RWPE2 (cell line): ENCODE measurements around the gene SHE.
"Not testable (repeated sequence)": the region's sequence is repeated elsewhere in the genome, so short reads cannot be mapped to it uniquely, and the experiment has no call there.

Experiments
- ATAC-seq: fragments of 200-7000 bp; cut with Tn5 transposase; 3 replicates; pipeline ENCODE4 v1.9.1; 2021; ENCODE audit warnings: low read depth
- DNase-seq: peaks from one replicate; pipeline ENCODE4 v3.0.0-alpha.2; 2020; ENCODE audit warnings: low spot score
- H3K27ac ChIP-seq: fragments of 450-650 bp; 2 replicates; pipeline ENCODE4 v1.5.1; 2017; ENCODE audit warnings: mild to moderate bottlenecking; ENCODE audit not compliant: poor library complexity, severe bottlenecking
- H3K27me3 ChIP-seq: fragments of 250-450 bp; sonication (Bioruptor Pico); 2 replicates; pipeline ENCODE4 v1.5.1; 2021; ENCODE audit warnings: mild to moderate bottlenecking, moderate library complexity; ENCODE audit not compliant: insufficient read depth, poor library complexity, severe bottlenecking
- H3K36me3 ChIP-seq: fragments of 250-450 bp; sonication (Bioruptor Pico); 2 replicates; pipeline ENCODE4 v1.5.1; 2020; ENCODE audit warnings: low read depth, mild to moderate bottlenecking, moderate library complexity
- H3K4me1 ChIP-seq: fragments of 250-450 bp; sonication (Bioruptor Pico); 2 replicates; pipeline ENCODE4 v1.5.1; 2021; ENCODE audit warnings: mild to moderate bottlenecking, moderate library complexity; ENCODE audit not compliant: insufficient read depth, poor library complexity, severe bottlenecking
- H3K4me3 ChIP-seq: fragments of 250-450 bp; sonication (Bioruptor Pico); 2 replicates; pipeline ENCODE4 v1.5.1; 2021; ENCODE audit warnings: mild to moderate bottlenecking, moderate library complexity; ENCODE audit not compliant: severe bottlenecking
- H3K9me3 ChIP-seq: fragments of 250-450 bp; sonication (Bioruptor Pico); 2 replicates; pipeline ENCODE4 v1.5.1; 2021; ENCODE audit warnings: mild to moderate bottlenecking, moderate library complexity; ENCODE audit not compliant: severe bottlenecking
- TF ChIP-seq, protein P1 (sequence below): fragments of 450-650 bp; IDR thresholded peaks from one replicate; pipeline ENCODE4 v1.5.1; 2017; ENCODE audit warnings: mild to moderate bottlenecking, moderate library complexity; ENCODE audit not compliant: poor library complexity, severe bottlenecking

SHE gene

DNA sequence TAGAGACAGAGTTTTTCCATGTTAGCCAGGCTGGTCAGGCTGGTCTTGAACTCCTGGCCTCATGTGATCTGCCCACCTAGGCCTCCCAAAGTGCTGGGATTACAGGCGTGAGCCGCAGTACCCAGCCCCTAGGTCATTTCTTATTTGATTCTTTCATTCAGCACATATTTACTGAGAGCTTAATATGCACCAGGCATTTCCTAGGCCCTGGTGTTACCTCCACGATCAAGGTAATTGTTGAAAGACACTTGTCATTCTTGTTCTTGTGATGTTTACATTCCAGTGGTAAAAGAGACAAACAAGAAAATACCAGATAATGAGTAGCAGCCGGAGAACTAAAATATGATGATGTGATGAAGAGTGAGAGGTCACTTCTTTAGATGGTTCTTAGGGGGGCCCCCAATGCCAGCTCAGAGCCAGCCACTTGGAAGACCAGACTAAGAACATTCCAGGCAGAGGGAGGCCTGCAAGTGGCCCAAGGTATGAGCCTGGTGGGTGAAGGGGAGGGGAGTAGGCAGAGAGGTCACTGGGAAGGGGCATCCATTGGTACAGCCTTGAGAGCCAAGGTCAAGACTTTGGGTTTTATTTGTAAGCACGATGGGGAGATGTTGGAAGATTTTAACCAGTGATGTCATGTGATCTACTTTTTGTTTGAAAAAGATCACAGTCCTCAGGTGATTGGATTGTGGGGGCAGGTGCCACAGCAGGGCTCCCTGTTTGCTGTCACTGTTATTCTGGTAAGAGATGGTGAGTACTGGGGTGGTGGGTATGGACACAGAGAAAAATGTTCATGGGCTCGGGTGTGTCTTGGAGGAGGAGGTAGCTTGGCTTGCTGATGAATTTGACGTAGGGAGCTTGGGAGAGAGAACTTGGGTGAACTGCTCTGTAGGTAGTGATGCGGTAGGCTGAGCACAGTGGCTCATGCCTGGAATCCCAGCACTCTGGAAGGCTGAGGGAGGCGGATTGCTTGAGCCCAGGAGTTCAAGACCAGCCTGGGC is 37.6 kb upstream of the SHE start:
- ATAC-seq (no peak), DNase-seq (no peak)
- Histone ChIP-seq H3K4me1 (no peaks in the 10 kb centered on the region), H3K27ac (no peak overlapping the region), H3K36me3 (no peaks in the 10 kb centered on the region), H3K27me3 (no peaks in the 10 kb centered on the region), H3K9me3 (no peaks in the 10 kb centered on the region), H3K4me3 (no peak overlapping the region)
- TF ChIP-seq, protein P1, sequence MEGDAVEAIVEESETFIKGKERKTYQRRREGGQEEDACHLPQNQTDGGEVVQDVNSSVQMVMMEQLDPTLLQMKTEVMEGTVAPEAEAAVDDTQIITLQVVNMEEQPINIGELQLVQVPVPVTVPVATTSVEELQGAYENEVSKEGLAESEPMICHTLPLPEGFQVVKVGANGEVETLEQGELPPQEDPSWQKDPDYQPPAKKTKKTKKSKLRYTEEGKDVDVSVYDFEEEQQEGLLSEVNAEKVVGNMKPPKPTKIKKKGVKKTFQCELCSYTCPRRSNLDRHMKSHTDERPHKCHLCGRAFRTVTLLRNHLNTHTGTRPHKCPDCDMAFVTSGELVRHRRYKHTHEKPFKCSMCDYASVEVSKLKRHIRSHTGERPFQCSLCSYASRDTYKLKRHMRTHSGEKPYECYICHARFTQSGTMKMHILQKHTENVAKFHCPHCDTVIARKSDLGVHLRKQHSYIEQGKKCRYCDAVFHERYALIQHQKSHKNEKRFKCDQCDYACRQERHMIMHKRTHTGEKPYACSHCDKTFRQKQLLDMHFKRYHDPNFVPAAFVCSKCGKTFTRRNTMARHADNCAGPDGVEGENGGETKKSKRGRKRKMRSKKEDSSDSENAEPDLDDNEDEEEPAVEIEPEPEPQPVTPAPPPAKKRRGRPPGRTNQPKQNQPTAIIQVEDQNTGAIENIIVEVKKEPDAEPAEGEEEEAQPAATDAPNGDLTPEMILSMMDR = no peak

DNA sequence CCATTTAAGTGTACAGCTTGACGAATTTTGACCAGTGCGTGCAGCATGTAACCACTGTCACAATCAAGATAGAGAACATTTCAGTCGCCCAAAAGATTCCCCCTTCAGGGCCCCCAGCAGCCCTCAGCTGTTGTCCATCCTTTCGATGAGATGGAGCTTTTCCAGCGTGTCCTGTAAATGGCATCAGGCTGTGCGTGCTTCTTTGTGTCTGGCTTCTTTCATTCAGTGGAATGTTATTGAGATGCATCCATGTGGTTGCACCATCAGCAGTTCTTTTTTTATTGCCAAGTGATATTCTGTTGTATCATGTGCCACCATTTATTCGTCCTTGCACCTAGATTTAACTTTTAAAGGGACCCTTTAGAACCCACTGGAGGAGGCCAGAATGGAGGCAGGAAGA is 34.4 kb upstream of the SHE start:
- H3K4me1 ChIP-seq = no peaks in the 10 kb centered on the region
- no peak overlapping the region for H3K27ac ChIP-seq
- no peaks in the 10 kb centered on the region for H3K27me3 ChIP-seq
- DNase-seq (no peak), ATAC-seq (no peak)
- H3K4me3 ChIP-seq = no peak overlapping the region
- TF ChIP-seq, protein P1 = no peak
- H3K9me3 ChIP-seq = no peaks in the 10 kb centered on the region
- H3K36me3 ChIP-seq = no peaks in the 10 kb centered on the region

DNA sequence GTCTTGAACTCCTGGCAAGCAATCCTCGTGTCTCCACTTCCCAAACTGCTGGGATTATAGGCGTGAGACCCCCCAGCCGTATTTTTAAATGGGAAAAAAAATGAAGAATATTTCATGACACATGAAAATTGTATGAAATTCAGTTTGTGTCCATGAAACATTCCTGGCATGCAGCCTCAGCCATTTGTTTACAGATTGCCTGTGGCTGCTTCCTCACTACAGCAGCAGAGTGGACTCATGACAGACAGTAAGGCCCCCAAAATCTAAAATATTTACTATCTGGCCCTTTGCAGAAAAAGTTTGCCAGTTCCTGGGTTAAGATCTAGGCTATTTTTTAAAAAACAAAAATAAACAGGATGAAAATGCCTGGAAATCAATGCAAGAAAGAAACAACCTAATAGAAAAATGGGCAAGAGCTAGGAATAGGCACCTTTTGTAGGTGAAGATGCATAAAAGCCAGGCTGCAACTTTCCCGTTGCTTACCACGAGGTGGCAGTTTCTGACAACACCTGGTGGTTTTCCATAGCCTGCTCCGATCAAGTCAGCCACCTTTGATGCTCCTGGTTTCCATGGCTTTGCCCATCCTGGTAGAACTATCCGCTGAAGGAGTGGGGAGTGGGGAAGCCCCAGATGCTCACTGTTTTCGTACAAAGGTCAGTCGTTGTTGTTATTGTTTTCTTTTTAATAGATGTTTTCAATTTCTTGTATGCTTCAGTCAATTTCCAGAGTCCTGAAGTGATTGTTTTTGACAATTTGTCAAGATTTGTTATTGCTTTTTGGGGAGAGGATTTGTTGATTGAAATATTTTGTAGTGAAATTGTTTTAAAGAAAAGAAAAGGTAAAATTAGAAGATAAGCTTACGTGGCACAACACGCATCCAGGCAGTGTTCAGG is 32.0 kb upstream of the SHE start:
- peak; percentile 80 for ATAC-seq
- DNase-seq = no peak
- Histone ChIP-seq H3K4me3 (no peak overlapping the region), H3K27me3 (no peaks in the 10 kb centered on the region), H3K9me3 (no peaks in the 10 kb centered on the region), H3K4me1 (no peaks in the 10 kb centered on the region), H3K27ac (no peak overlapping the region), H3K36me3 (no peaks in the 10 kb centered on the region)
- TF ChIP-seq, protein P1 = peak; percentile 85

DNA sequence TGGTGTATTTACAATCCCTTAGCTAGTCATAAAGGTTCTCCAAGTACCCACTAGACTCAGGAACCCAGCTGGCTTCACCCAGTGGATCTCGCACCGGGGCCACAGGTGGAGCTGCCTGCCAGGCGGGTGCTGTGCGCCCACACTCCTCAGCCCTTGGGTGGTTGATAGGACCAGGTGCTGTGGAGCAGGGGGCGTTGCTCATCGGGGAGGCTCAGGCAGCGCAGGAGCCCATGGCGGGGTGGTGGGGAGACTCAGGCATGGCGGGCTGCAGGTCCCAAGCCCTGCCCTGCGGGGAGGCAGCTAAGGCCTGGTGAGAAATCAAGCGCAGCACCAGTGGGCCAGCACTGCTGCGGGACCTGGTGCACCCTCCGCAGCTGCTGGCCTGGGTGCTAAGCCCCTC is 29.7 kb upstream of the SHE start:
- not testable (repeated sequence) for H3K4me3 ChIP-seq, H3K27ac ChIP-seq, H3K36me3 ChIP-seq, H3K4me1 ChIP-seq, ATAC-seq, H3K27me3 ChIP-seq, H3K9me3 ChIP-seq, DNase-seq

DNA sequence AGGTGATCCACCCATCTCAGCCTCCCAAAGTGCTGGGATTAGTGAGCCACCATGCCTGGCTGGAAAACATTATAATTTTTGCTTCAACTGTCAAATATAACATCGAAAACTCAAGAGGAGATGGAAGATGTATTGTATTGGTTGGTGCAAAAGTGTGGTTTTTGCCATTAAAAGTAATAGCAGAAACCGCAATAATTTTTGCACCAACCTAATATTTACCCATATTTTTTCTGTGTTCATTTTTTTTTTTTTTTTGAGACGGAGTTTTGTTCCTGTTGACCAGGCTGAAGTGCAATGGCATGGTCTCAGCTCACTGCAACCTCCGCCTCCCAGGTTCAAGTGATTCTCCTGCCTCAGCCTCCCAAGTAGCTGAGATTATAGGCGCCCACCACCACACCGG is 27.1 kb upstream of the SHE start:
- TF ChIP-seq, protein P1 = no peak
- no peaks in the 10 kb centered on the region for H3K9me3 ChIP-seq
- no peaks in the 10 kb centered on the region for H3K27me3 ChIP-seq
- DNase-seq = no peak
- H3K4me1 ChIP-seq = no peaks in the 10 kb centered on the region
- no peak for ATAC-seq
- H3K36me3 ChIP-seq = no peaks in the 10 kb centered on the region
- H3K4me3 ChIP-seq = no peak overlapping the region
- H3K27ac ChIP-seq = no peak overlapping the region
